ENCODE results near the gene XIAP. TPM values are rescaled to one million over a fixed set of nuclear protein-coding genes. Genes with fewer than 3 reads are reported as not detected.
"Not testable (repeated sequence)": the region's sequence is repeated elsewhere in the genome, so short reads cannot be mapped to it uniquely, and the experiment has no call there.

XIAP gene
- total RNA-seq: 95.3 TPM

DNA sequence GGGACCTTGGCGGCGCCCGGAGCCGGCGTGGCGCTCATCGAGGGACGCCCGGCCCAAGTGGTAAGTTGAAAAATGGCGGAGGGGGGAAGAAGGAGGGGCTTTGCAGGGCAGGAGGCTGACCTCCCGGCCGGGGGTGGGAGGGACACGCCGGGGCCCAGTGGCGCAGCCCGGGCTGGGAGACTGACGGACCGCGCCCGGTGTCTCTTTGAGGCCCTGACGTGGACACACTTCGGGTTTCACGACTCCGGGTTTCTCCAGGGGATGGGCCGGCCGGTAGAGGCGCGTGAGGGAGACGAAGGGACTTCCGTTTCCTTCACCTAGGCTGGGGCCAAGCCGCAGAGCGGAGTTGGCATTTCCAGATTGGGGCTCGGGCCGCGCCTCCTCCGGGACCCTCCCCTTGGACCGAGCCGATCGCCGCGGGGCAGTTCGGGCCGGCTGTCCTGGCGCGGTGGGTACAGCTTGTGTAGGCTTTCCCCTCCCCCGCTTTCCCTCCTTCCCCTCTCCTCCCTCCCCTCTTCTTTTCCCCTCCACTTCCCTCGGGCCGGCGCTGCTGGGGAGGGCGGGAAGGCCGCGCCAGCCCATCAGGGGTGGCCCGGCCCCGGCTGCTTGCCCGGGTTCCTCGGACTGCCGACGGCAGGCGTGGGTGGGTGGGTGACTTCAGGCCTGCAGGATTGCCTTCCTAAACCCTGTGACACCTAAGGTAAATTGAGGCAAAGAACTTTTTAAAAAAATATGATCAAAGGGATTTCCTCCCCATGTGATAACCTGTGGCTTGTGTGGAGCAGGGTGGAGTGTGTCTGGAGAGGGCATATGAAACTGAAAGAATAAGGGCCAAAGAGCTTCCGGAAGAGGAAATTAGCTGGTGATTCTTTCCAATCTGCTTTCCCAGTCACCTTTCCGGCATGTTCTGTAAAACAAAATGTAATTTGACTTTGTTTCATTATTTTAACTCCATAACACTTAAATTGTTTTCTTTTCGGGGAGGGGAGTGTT is at the start of gene XIAP:
Gene XIAP, plus strand, starts transcription at position 208 of the 993 bp plus-strand sequence. CDS start 25,610 bp downstream, outside the sequence.
- DNase-seq: peak; percentile 70

DNA sequence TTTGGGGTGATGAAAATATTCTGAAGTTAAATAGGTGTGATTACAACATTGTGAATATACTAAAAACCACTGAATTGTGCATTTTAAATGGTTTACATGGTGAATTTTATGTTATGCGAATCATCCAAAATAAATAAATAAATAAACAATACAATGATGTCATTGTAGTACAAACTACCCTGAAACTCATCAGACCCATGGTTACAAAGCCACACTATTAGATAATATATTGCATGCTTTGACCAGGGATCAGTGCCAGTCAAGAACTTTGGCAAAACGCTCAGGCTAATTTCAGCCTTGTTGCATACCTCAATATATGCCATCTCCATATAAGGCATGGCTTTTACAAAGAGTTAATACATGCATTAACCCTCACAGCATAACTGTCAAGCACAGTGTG is 45.5 kb upstream of the XIAP start:
- no peak for DNase-seq

DNA sequence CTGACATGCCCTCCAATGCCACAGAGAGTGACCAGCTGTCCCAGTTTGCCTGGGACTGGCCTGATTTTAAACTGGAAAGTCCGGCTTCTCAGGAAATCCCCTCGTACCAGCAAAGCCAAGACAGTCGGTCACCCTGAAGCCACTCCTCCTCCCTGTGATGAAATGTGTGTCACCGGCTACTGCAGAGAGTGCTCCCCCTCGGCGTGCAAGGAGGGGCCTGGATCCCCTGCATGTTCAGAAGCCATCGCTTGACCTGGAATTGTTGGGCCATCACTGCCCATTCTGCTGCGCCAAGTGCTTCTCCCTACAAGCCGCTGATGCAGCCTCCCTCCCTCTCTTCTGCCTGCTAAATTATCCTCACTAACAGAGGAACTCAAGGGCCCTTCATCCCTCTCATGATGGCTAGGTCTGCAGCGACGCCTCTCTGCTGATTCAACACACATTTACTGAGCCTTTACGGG is 44.9 kb upstream of the XIAP start:
- DNase-seq: not testable (repeated sequence)

DNA sequence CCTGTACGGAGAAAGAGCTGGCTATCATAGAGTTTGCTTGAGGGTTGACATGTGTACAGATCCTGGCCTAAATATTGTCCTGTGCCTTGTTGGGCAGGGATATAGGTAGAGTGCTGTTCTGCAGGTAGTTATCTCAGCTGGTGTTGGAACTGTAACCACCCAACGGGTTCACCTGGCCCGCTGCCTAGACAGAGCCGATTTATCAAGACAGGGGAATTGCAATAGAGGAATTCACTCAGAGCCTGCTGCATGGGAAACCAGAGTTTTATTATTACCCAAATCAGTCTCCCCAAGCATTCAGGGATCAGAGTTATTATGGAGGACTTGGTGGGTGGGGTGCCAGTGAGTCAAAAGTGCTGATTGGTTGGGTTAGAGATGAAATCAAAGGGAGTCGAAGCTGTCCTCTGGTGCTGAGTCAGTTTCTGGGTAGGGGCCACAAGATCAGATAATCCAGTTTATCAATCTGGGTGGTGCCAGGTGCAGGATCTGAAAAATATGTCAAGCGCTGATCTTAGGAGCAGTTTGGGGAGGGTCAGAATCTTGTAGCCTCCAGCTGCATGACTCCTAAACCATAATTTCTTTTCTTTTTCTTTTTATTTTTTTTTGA is 42.5 kb upstream of the XIAP start:
- no peak for DNase-seq

DNA sequence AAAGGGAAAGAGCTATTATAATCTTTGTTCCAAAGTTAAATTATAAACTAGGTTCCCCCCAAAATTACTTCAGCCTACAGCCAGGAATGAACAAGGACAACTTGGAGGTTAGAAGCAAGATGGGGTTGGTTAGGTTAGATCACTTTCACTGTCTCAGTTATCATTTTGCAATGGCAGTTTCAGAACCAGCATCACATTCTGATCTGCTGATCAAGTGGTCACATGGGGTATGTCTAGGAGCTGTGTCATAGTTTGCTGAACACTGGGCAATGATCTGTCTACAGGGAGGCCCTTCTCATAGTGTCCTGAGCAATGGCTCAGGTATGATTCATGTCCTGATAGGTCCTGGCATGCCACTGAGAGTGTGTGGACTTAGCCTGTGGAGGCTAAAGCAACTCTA is 41.6 kb upstream of the XIAP start:
- DNase-seq: no peak

DNA sequence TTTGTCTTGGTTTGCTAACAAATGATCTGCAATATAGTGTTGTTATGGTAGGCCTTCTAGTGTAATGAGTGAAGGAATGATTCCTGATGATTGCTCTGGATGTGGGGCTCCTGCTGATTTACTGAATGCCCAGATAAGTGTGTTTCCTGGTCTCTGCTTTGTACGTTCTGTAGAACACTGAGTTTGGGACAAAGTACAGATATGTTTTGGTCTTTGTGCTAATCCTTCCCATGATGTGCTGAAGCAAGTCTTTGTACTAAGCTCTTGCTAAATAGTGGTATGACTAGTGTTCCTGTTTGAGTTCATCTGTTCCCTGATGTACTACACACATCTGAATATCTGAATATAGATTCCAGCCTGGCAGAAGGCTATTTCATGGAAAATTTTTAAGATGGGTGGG is 36.9 kb upstream of the XIAP start:
- no peak for DNase-seq

DNA sequence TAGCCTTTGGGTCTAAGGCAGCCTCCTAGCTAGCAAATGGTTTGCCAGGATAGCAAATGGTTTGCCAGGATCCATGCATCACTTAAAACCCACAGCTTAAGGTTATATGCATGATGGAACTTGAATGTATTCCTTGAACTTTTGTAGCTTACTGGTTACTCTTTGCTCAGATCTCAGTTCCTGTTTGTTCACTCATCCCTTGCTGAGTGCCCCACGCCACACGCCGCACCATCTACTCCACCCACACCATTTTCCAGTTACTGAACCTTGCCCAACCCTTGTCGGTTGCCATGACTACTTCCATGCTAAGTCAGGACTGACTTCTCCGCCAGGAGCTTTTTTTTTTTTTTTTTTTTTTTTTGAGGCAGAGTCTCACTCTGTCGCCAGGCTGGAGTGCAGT is 29.5 kb upstream of the XIAP start:
- DNase-seq: no peak

DNA sequence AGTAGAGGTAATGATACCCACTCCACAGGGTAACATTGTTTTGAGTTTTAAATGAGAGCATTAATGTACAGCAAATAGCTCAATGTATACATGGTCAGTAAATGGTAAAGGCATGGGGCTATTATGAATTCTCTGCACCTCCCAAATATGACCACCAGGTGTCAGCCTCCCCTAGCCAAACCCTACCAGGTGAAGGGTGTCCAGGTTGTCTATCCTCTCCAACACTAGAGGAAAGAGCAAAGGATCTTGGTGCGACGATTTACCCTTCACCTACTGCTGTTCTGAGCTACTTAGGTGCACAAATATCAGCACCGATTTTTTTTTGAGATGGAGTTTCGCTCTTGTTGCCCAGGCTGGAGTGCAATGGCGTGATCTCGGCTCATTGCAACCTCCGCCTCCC is 26.5 kb upstream of the XIAP start:
- no peak for DNase-seq

DNA sequence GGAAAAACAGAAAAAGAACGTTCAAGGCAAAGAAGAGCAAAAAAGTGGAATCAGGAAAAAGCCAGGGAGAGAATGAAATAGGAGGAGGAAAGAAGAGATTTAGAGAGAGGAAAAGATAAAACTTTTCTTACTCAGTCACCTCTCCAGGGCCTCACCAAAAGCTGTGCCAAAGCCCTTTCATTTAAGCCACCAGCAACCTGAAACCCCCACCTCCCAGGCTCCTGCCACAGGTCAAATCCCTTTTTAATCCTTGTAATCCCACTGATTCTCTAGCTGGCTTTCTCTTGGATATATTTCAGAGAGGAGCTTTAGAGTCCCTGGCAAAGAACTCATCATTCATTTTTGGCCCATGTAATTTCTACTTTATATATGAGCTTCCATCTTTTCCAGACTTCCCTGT is 25.7 kb upstream of the XIAP start:
- no peak for DNase-seq

DNA sequence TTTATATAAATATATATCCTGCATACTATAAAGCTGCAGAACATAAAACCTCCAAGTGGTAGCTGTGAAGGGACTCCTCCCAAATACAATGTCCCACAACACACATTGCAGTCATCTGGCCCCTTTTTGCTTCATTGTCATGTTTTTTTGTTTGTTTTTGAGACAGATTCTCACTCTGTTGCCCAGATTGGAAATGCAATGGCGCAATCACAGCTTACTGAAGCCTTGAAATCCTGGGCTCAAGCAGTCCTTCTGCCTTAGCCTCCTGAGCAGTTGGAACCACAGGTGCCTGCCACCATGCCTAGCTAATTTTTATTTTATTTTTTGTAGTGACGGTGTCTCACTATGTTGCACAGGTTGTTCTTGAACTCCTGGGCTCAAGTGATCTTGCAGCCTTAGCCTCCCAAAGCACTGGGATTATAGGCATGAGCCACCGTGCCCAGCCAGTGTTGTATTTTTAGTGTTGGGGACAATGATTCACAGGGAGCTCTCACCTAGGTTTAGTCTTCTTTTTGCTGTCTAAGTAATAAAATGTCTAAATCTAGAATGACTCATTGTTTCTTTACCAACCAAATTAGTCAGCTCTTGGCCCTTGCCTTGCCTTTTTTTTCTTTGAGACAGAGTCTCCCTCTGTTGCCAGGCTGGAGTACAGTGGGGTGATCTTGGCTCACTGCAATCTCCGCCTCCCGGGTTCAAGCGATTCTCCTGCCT is 24.0 kb upstream of the XIAP start:
- DNase-seq: no peak

DNA sequence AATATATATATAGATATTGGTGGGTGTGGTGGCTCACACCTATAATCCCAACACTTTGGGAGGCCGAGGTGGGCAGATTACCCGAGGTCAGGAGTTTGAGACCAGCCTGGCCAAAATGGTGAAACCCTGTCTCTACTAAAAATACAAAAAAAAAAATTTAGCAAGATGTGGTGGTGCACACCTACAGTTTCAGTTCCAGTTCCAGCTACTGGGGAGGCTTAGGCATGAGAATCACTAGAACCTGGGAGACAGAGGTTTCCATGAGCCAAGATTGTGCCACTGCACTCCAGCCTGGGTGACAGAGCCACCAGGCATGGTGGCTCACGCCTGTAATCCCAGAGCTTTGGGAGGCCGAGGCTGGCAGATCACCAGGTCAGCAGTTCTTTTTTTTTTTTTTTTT is 14.7 kb upstream of the XIAP start:
- not testable (repeated sequence) for DNase-seq

DNA sequence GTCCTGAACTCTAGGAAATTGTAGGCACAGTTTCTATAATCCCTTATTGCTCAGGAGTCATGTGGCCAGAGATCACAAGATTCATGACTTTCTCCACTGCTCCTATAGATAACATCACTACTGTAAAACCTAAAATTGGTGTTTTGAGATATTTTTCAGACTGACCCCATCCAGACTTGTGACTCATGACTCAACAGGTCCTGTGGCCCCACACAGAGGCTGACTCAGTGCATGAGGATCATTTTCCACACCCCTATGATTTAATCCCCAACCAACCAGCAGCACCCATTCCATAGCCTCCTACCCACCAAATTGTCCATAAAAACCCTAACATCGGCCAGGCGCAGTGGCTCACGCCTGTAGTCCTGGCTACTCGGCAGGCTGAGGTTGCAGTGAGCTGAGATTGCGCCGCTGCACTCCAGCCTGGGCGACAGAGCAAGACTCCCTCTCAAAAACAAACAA is 13.2 kb upstream of the XIAP start:
- no peak for DNase-seq

DNA sequence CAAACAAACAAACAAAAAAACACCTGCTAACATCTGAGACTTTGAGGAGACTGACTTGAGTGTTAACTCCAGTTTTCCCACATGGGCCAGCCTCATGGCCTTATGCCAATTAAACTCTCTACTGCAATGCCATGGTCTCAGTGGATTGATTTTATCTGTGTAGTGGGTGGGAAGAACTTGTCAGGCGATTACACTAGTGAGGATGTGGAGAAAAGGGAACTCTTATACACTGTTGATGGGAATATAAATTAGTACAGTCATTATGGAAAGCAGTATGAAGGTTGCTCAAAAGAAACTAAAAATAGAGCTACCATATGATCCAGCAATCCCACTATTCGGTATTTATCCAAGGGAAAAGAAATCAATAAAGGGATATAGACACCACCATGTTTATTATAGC is 12.8 kb upstream of the XIAP start:
- DNase-seq: no peak

DNA sequence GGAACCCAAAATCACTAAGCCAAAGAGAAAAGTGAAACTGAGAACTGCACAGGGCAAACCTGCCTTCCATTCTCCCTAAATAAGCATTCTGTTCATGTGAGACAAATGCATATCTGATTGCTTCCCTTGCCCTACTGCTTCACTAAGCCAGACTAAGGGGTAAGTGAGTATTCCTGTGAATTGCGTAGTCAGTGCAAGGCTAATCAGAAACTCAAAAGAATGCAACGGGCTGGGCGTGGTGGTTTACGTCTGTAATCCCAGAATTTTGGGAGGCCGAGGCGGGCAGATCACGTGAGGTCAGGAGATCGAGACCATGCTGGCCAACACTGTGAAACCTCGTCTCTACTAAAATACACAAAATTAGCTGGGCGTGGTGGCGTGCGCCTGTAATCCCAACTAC is 10.8 kb upstream of the XIAP start:
- DNase-seq: no peak

DNA sequence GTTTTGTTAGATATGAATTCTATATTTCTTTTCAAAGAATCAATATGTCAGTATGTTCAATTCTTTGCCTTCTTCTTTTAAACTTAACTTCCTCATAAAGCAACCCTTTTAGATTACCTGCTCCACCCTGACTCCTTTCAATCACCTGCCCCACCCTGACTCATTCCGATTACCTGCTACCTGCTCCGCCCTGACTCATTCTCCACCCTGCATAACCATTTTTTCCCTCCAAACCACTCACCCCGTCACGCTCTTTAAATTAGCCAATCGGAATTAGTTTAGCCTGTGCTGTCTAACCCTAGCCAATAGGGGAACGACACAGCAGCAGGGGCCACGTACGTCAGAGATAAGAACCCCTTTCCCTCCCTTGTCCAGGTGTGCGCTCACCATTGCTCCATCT is 9.9 kb upstream of the XIAP start:
- not testable (repeated sequence) for DNase-seq

DNA sequence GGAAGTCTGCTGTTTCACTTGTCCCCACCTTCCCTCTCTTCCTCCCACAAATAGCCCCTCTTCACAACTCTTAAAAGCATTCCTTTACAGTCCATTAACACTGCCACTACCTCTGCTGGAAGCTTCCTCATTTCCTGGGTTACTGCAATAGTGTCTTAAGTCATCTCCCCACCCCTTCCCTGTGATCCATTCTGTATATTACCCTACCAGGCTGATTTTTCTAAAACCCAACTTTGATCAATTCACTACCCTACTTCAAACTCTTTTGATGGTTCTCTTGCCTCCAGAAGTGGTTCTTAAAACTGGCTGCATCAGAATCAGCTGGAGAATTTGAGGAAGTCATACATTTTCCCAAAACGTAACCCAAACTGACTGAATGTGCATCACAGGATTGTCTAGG is 8.8 kb upstream of the XIAP start:
- DNase-seq: no peak

DNA sequence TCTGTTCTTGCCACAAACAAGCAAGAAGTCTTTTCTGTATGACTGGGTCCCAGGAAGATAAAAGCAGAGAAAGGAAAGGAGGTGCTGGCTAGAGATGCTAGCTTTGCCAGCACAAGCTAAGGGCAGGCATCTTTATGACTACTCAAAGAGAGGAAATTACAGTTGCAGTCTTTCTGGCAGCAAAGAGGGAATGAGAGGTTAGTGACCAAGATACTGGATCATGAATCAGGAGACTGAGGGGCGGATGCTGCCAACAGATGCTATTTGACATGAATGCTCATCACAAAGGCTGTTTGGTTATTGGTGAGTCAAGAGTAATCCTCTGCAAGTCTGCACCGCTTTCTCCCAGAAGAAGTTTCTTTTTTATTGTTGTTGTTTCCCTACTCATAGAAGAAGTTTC is 5.5 kb upstream of the XIAP start:
- DNase-seq: no peak

DNA sequence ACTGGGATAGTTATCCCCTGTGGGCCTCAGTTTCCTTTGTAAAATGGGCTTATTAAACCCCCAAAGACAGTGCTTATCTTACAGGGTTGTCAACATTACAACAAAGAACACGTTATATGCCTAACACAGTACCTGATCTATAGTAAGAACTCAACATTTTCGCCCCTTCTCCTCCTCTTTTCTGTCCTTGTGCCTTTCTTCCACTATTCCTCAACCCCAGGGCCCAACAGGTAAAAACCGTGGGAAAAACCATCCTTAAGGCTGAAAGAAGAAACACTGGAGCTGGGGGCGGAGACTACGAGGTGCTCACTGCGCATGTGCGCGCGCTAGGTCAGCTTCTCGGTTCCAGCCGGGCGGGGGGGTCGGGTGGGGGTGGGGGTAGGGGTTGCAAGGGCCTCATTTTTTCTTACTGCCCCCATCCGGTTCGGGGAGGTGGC is 426 bp upstream of the XIAP start:
- DNase-seq: peak; percentile 70

DNA sequence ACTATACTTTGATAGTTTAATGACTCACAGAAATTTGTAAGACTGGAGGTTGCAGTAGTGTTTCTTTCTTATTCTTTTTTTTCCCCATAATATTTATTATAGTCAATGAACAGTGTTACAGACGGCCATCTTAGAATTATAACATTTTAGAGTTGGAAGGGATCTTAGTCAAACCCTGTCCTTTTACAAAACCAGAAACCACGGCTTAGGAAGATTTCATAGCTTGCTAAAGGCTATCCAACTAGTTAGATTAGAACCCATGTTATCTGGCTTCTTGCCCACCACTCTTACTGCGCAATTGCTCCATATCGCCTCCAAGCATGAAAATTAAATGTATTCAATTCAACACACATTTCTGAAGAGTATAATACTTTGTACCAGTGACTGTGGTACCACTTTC is 1.1 kb downstream of the XIAP start:
- DNase-seq: no peak

DNA sequence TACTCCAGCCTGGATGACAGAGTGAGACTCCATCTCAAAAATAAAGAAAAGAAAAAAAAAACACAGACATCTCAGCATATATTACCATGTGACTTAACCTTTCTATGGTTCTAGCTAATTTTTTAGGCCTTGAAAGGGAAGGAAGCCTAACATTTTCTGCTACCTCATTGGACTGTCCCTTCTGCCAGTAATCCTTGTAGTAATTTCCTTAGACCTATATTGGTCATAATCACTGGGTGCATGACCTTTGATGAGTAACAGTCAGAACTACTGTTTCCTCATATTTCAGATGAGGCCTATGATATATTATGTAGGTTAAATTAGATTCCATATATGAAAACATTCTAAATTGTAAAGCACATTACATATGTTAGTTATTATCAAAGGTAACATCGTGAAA is 9.6 kb downstream of the XIAP start:
- no peak for DNase-seq

DNA sequence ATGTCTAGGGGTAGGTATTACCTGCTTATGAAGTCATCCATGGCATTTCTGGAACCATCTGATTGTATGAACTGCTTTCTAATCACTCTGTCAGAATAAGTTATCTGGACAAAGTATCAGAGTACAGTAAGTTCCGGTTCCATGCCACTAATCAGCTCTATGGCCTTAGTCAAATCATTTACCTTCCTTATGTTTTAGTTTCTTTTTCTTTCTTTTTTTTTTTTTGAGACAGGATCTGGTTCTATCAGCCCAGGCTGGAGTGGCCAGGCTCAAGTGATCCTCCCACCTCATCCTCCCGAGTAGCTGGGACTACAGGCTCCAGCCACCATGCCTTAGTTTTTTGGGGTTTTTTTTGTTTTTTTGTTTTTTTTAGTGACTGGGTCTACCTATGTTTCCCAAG is 11.5 kb downstream of the XIAP start:
- no peak for DNase-seq

DNA sequence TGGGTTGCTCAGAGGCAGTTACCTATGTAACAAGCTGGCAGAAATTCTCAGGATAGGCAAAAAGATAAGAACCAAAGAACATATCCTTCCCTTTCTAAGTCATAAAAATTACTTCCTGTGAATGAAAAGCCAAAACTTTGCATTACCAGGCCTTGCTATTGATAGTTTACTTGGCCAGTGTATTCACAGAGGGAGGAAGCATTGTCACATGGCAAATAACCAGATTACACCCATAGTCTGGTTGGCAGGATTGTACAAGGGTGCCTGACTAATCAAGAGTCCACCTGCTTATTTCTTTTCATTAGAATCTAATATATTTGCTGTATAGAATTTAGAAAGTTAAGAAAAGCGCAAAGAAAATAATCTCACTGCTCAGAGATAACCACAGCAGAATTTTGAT is 14.1 kb downstream of the XIAP start:
- DNase-seq: no peak

DNA sequence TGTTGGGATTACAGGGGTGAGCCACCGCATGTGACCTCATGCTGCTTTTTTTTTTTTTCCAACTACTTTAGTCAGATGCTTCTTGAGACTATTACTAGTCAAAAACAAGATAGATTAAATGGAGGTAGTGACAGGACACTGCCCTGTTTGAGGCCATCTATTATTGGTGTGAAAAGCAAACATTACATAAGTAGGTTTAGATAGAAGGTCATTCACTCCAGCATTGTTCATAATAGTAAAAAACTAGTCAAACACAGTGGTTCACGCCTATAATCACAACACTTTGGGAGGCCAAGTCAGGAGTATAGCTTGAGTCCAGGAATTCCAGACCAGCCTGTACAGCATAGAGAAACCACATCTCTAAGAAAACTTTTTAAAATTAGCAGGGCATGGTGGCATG is 16.3 kb downstream of the XIAP start:
- no peak for DNase-seq
